ENCODE measurements around the gene TAAR1.

The TAAR1 gene

DNA sequence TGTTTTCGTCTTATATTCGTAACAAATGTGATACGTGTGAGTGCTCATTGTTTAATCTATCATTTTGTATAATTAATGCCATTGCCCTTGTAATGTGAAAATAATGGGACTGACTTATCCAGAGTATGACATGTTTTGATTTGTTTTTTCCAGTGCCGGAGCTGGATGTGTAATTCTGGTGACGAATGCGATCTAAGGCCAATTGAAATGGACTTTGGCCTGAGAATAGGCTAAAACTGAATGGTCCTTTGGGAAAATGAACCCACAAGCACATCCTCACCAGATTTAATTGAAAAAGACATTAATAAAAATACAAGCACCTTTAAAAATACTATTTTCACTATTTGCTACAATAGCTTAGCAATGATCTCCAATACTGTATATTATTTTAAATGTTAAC, 62.8 kb downstream of the TAAR1 start:
- DNase-seq (ENCODE audit: low read depth in 2 of 3, low spot score in 1 of 3), result no peak
